GM18951 (cell line): ENCODE results near the gene ZXDC.

Experiments used
- POLR2A ChIP-seq: IDR thresholded peaks from 4 replicates; pipeline ENCODE4 v1.6.1; 2011; ENCODE audit warnings: mild to moderate bottlenecking; ENCODE audit not compliant: insufficient read length, insufficient read depth; ENCODE audit errors: extremely low read depth
- in situ Hi-C: fragments of 300-500 bp; cut with MboI; formaldehyde crosslinking; loops from one replicate; pipeline ENCODE4 v1.12.0; 2022; ENCODE audit warnings: low sequenced_read_pairs, mixed read lengths, inconsistent platforms; ENCODE audit not compliant: unreplicated experiment

The ZXDC gene

GRCh38 chr3:126478581-126479310, 3.1 kb upstream of the ZXDC start:
- in situ Hi-C loops = no loop called here
- no peak for TF ChIP-seq POLR2A

GRCh38 chr3:126477061-126477380, 1.3 kb upstream of the ZXDC start:
- no peak for TF ChIP-seq POLR2A
- in situ Hi-C loops = no loop called here

GRCh38 chr3:126476166-126477060, 722 bp upstream of the ZXDC start:
- in situ Hi-C loops = no loop called here
- TF ChIP-seq POLR2A = no peak

- in situ Hi-C loops = no loop called here
- TF ChIP-seq POLR2A = no peak
These were observed 936 bp downstream of the ZXDC start for GRCh38 chr3:126474498-126475412.

- in situ Hi-C loops = no loop called here
- TF ChIP-seq POLR2A = no peak
These were observed 2.2 kb downstream of the ZXDC start for GRCh38 chr3:126473292-126474168.

GRCh38 chr3:126472277-126473006, 3.2 kb downstream of the ZXDC start:
- in situ Hi-C loops = no loop called here
- TF ChIP-seq POLR2A = no peak

- in situ Hi-C loops = no loop called here
- no peak for TF ChIP-seq POLR2A
These were observed 6.2 kb downstream of the ZXDC start for GRCh38 chr3:126469479-126469878.

GRCh38 chr3:126468028-126468891, 7.4 kb downstream of the ZXDC start:
- in situ Hi-C loops = no loop called here
- no peak for TF ChIP-seq POLR2A

- no peak for TF ChIP-seq POLR2A
- in situ Hi-C loops = no loop called here
These were observed 8.1 kb downstream of the ZXDC start for GRCh38 chr3:126467611-126467955.

GRCh38 chr3:126466886-126467610, 8.6 kb downstream of the ZXDC start:
- no peak for TF ChIP-seq POLR2A
- in situ Hi-C loops = no loop called here
